HUES64 (cell line): ENCODE measurements around the gene PARP6. TPM values are rescaled to one million over a fixed set of nuclear protein-coding genes. Genes with fewer than 3 reads are reported as not detected.

Experiments used
- H3K27ac ChIP-seq: 2 replicates; pipeline ENCODE4 v1.7.0; 2013; ENCODE audit warnings: low read depth, low read length, inconsistent platforms
- H3K27me3 ChIP-seq: 2 replicates; pipeline ENCODE4 v1.6.1; 2013; ENCODE audit warnings: mild to moderate bottlenecking, low read length; ENCODE audit not compliant: insufficient read depth
- H3K36me3 ChIP-seq: 2 replicates; pipeline ENCODE4 v1.6.1; 2013; ENCODE audit warnings: mild to moderate bottlenecking, low read length; ENCODE audit not compliant: insufficient read depth
- H3K4me1 ChIP-seq: 2 replicates; pipeline ENCODE4 v1.6.1; 2013; ENCODE audit warnings: mild to moderate bottlenecking, low read length, moderate library complexity; ENCODE audit not compliant: insufficient read depth
- H3K4me3 ChIP-seq: 2 replicates; pipeline ENCODE4 v1.5.1; 2013; ENCODE audit warnings: mild to moderate bottlenecking, low read length, moderate library complexity
- H3K9ac ChIP-seq: 2 replicates; pipeline ENCODE4 v1.6.1; 2013; ENCODE audit warnings: mild to moderate bottlenecking, low read depth, low read length
- H3K9me3 ChIP-seq: 2 replicates; pipeline ENCODE4 v1.6.1; 2013; ENCODE audit warnings: low read depth, low read length; ENCODE audit not compliant: insufficient read depth
- WGBS: fragments of 150-250, 120-280 bp; methylation state at CpG from one replicate; pipeline ENCODE4 v1.1.7; 2013; ENCODE audit warnings: missing lambda C conversion rate; 5-methylcytosine and 5-hydroxymethylcytosine counted together
- polyA plus RNA-seq, 2 experiments: library from polyadenylated mRNA; stranded (reverse); fragments of 50-300 nt; gene quantifications; one replicate each; pipeline ENCODE4 v1.2.3, GENCODE V29; 2013

The PARP6 gene, protein sequence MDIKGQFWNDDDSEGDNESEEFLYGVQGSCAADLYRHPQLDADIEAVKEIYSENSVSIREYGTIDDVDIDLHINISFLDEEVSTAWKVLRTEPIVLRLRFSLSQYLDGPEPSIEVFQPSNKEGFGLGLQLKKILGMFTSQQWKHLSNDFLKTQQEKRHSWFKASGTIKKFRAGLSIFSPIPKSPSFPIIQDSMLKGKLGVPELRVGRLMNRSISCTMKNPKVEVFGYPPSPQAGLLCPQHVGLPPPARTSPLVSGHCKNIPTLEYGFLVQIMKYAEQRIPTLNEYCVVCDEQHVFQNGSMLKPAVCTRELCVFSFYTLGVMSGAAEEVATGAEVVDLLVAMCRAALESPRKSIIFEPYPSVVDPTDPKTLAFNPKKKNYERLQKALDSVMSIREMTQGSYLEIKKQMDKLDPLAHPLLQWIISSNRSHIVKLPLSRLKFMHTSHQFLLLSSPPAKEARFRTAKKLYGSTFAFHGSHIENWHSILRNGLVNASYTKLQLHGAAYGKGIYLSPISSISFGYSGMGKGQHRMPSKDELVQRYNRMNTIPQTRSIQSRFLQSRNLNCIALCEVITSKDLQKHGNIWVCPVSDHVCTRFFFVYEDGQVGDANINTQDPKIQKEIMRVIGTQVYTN
- polyA plus RNA-seq (2013, experiment 1 of 2): 21.5 TPM
- 29.5 TPM for polyA plus RNA-seq (2013, experiment 2 of 2)

DNA sequence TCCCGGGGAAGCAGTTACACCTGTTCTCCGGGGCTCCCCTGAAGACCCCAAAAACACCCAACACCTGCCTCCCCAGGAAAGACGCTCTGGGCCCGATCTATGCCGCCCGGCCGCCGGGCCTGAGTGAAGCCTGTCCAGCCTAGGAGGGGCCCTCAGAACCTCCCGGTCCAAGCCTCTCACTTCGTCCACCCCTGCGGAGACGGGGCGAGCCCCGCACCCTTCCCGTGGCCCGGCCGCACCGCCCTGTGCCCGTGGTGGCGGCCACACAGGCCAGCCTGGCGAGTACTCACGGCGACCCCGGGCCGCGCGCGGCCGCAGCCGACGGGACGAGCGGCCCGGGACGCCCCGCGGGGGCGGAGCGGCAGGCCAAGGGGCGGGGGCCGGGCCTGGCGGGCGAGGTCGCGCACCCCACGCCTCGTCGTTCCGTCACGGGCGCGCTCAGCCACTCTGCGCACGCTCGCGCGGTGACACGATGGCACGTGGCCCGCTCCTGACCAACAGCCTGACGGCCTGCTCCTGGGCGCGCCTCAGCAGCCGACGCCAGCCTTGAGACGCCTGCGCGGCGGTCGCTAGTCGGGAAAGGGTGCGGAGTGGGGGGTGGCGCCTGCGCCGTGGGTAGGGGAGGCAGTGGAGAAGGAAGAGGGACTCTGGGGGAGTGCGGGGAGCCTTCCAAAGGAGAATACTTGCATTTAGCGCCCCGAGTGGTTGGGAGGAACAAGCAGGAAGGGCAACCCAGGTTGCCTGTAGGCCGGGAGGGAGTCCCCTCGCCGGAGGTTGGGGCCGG, at the start of gene PARP6:
Gene PARP6 (minus strand): TSS at position 342 of the 784 bp plus-strand sequence. CDS start 5,077 bp downstream, outside the sequence.
- Histone ChIP-seq H3K4me3 (peak within 1 kb of the TSS; percentile 77), H3K4me1 (0 out of 2 replicates have a peak, but pooled peaks cover 11% of the 10 kb centered on the region), H3K27me3 (peaks cover 16% of the 10 kb centered on the region), H3K9me3 (no peaks in the 10 kb centered on the region), H3K27ac (peak within 1 kb of the TSS; percentile 77; the same call in 1 of the 2 replicates), H3K9ac (peak within 1 kb of the TSS; percentile 83), H3K36me3 (peaks cover 25% of the 10 kb centered on the region)
- under 1% methylated on average over 82 of the region's 82 CpGs for WGBS

DNA sequence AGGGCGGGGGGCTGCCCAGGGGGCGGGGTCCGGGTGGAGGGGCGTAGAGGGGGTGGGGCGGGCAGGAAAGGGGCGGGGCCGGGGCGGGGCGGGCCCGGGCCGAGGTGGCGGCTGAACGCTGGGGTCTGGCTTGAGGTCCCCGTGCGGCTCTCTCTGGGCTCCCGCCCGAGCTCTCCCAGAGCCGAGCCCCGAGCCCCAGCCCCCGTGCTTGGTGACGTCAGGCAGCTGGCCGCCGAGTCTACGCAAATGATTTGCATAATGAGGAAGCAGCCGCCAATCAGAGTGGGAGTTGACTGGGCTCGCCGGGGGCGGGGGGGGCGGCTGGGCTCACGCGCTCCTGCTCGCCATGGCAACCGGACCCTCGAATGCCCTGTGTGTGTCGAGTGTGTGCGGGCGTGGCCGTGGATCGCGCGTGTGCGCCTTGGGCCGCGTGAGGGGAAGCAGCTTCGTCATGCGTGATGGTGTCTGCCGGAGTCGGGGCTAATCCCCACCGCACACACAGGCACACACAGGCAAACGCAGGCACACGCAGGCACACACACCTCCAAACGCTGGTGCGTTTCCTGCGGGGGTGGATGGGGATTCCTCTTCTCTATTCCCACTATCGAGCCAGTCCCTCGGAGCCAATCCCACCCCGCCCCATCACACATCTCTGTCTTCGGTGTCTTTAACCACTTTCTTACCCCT, 47.8 kb upstream of the PARP6 start, which contains the start of gene CELF6:
Gene CELF6 (minus strand): TSS at position 173 of the 687 bp plus-strand sequence. CDS start 283 bp downstream, outside the sequence.
- no peaks in the 10 kb centered on the region for H3K36me3 ChIP-seq
- peaks cover 58% of the 10 kb centered on the region for H3K27me3 ChIP-seq
- no peaks in the 10 kb centered on the region for H3K9me3 ChIP-seq
- WGBS: 1% methylated on average over 53 of the region's 58 CpGs
- peak within 1 kb of the TSS; percentile 76 for H3K4me3 ChIP-seq
- H3K9ac ChIP-seq: peak within 1 kb of the TSS; percentile 62
- H3K4me1 ChIP-seq: peaks cover 6% of the 10 kb centered on the region; the same call in 1 of the 2 replicates
- H3K27ac ChIP-seq: no peak within 1 kb of the TSS

DNA sequence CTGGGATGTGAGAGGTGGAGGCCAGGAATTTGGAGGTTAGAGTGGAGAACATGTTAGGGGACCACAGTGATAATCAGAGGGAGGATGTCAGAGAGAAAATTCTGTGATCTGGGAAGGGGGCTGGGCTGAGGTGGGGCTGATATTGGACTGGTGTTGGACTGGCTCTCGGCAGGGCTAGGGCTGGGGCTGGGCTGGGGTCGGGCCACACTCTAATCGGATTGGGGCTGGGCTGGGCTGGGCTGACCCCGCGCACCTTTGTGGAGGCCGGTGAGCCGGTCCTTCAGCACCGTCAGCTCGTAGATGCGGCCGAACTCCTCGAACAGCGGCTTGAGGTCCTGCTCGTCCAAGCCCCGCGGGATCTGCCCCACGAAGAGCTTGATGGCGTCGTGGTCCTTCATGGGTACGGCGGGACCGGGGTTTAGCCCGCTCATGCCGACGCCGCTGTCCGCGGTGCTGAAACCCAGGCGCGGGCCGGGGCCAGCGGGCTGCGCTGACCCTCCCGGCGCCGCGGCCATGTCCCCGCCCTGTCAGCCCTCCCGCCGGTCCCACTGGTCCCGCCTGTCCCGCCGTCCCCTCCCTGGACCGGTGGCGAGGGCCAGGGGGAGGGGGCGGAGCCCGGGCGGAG, 47.1 kb upstream of the PARP6 start:
- peaks cover 61% of the 10 kb centered on the region for H3K27me3 ChIP-seq
- H3K9me3 ChIP-seq: no peaks in the 10 kb centered on the region
- WGBS: 6% methylated on average over 40 of the region's 48 CpGs
- no peaks in the 10 kb centered on the region for H3K36me3 ChIP-seq
- peaks cover 6% of the 10 kb centered on the region; the same call in 1 of the 2 replicates for H3K4me1 ChIP-seq
- H3K27ac ChIP-seq: no peak overlapping the region
- no peak overlapping the region for H3K9ac ChIP-seq
- H3K4me3 ChIP-seq: peak overlapping the region; percentile 22; the same call in 1 of the 2 replicates

DNA sequence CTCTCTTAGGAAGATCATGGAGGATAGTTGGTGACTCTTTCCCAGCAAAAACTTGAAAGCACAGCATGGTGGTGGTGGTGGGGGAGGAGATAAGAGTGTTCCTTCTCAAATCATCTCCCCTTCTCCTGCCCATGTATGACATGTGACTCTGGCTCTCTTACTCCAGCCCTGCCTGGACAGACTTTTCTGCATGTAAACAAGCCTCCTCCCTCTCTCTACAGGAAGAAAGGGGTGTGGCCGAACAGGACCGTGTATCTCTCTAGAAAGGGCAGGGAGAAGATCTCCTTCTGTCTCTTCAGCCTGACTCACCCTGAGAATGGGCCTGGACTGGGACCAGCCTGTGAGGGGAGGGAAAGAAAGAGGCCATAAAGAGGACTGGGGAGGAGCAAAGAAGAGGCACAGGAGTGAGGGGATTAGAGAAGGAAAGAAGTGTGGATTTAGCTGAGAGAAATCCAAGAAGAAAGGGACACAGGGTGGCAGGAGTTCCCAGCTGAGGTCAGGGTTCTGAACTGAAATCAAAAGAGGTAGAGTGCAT, 46.1 kb upstream of the PARP6 start:
- peaks cover 61% of the 10 kb centered on the region for H3K27me3 ChIP-seq

DNA sequence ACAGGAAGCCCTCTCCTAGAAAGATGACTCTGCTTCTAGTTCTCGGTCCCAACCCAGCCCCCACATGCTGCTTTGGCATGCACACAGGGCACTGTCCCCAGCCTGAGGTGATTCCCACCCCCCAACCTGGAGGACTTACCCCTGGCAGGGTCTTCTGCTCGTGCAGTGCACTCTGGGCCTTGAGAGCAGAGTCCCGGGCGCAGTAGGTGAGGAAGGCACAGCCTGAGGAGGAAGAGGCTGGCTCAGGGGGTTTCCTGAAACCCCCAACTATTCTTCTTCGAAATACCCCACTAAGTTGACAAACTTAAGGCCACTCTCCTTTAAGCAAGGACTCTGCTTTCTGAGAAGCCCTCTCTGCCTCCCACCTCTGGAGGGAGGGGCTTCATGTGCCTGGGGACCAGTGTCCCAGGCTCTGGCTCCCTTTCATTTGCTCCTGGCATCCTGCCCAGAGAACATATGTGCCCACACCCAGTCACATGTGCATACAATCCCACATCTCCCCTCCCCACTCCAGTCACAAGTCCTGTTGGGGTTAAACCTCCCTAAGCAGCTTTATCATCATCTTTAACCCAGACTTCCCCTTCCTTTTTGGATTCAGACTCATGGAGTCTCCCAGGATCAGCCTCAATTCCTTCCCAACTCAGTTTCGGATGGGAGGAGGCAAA, 43.5 kb upstream of the PARP6 start:
- Histone ChIP-seq H3K27ac (no peak overlapping the region), H3K27me3 (peaks cover 55% of the 10 kb centered on the region), H3K9me3 (no peaks in the 10 kb centered on the region), H3K36me3 (no peaks in the 10 kb centered on the region), H3K9ac (no peak overlapping the region), H3K4me3 (no peak overlapping the region), H3K4me1 (peaks cover 4% of the 10 kb centered on the region; the same call in 1 of the 2 replicates)
- WGBS: 64% methylated on average over 5 of the region's 6 CpGs

More for the DNA sequence above, 46.1 kb upstream of the PARP6 start:
- H3K27ac ChIP-seq: no peak overlapping the region
- no peaks in the 10 kb centered on the region for H3K36me3 ChIP-seq
- H3K9me3 ChIP-seq: no peaks in the 10 kb centered on the region
- H3K4me3 ChIP-seq: no peak overlapping the region
- 50% methylated on average over 2 of the region's 2 CpGs for WGBS
- no peak overlapping the region for H3K9ac ChIP-seq
- H3K4me1 ChIP-seq: peaks cover 6% of the 10 kb centered on the region; the same call in 1 of the 2 replicates

DNA sequence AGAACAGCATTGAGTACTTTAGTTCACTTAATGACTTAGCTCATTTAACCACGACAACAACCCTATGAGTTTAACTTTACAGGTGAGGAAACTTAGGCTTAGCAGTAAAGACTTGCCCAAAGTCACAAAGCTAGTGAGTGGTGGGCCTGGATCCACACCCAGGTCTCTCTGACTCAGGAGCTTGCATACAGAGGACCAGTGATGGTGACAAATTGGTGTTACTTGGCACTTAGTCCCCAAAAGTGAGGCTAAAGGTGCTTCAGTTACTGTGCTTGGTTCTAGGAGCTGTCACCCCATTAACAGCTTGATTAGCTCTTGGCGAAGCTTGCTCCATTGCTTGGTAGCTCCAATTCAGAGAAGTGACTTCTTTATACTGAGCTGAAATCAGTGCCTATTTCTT, 41.5 kb upstream of the PARP6 start:
- Histone ChIP-seq H3K4me1 (no peaks in the 10 kb centered on the region), H3K27ac (no peak overlapping the region), H3K36me3 (no peaks in the 10 kb centered on the region), H3K4me3 (no peak overlapping the region), H3K27me3 (peaks cover 46% of the 10 kb centered on the region), H3K9me3 (no peaks in the 10 kb centered on the region), H3K9ac (no peak overlapping the region)
- 84% methylated on average over 2 of the region's 2 CpGs for WGBS

DNA sequence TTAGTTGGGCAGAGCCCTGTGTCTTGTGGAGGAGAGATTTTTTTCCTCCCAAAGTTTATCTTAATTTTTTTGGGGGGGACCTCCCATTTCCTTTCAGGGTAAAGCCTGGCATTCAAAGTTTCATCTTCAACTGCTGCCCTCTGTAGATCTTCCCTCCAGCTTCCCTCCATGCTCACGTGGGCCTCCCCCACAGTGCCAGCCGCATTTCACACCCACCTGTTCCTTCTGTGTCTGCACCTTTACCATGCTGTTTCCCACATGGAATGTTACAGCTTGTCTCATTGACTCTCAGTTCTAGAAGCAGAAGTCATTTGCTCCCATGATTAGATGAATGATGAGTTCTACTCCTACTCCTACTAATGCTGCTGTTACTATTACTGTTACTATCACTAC, 41.1 kb upstream of the PARP6 start:
- Histone ChIP-seq H3K27me3 (peaks cover 41% of the 10 kb centered on the region), H3K27ac (no peak overlapping the region), H3K36me3 (no peaks in the 10 kb centered on the region), H3K9me3 (no peaks in the 10 kb centered on the region), H3K4me3 (no peak overlapping the region), H3K9ac (no peak overlapping the region), H3K4me1 (no peaks in the 10 kb centered on the region)
- WGBS: 80% methylated on average over 2 of the region's 2 CpGs

DNA sequence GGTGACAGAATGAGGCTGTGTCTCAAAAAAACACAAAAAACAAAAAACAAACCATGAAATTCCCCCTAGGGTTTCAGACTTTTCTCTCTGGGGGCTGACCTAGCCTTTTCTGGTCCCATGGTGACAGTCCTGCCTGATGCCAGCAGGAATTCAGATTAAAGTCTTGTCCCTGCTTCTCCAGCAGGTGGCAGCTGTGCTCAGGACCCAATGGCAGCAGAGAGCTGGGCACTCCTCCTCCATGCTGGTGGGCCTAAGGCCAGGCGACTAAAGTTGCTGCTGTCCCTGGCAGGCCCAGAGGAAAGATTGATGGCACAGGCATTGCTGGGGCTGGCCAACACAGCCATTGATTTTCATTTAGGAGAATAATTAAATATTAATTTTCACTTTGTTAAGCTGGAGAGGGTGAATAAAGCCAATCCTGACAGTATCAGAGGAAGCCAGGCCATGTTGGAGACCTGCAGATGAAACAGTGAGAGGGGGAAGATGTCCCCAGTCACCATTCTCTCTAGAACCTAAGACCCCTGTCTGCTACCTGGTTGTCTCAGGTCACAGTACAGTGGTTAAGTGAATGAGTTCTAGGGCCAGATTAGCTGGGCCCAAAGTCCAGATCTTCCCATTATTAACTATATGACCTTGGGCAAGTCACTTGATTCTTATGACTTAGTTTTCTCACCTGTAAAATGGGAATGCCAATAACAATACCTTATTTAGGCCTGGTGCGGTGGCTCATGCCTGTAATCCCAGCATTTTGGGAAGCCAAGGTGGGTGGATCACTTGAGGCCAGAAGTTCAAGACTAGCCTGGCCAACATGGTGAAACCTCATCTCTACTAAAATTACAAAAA, 40.5 kb upstream of the PARP6 start:
- Histone ChIP-seq H3K36me3 (no peaks in the 10 kb centered on the region), H3K4me1 (no peaks in the 10 kb centered on the region), H3K27ac (no peak overlapping the region), H3K9ac (no peak overlapping the region), H3K4me3 (no peak overlapping the region), H3K9me3 (no peaks in the 10 kb centered on the region), H3K27me3 (peaks cover 36% of the 10 kb centered on the region)
- 53% methylated on average over 2 of the region's 2 CpGs for WGBS

DNA sequence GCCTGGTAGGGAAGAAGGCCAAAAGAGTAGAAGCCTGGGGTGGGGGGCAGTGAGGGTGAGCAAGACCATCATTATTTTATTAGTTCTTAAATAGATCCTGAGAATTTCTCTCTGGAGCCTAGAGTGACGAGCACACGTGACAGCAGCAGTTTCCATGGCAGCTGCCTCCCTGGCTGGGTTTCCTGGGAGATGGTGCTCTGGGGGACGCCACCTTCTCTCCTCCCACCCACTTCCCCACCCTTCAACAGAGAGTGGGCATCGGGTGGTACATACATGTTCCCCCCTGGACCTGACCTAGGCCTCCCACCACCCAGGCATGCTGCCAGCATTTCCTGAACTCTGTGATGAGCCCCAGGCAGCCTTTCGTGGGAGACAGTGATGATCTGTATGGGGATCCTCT, 34.7 kb upstream of the PARP6 start:
- 77% methylated on average over 5 of the region's 5 CpGs for WGBS
- Histone ChIP-seq H3K36me3 (no peaks in the 10 kb centered on the region), H3K9ac (no peak overlapping the region), H3K27ac (no peak overlapping the region), H3K27me3 (peaks cover 23% of the 10 kb centered on the region; the same call in 1 of the 2 replicates), H3K4me3 (no peak overlapping the region), H3K9me3 (no peaks in the 10 kb centered on the region), H3K4me1 (no peaks in the 10 kb centered on the region)
